HG02678 (cell line): ENCODE data around the gene EPS8.

Experiments
- ATAC-seq: cut with Tn5 transposase; IDR thresholded peaks from one replicate; pipeline ENCODE4 v1.9.1; 2021; ENCODE audit warnings: mild to moderate bottlenecking, moderate library complexity; ENCODE audit not compliant: unreplicated experiment

EPS8 gene

DNA sequence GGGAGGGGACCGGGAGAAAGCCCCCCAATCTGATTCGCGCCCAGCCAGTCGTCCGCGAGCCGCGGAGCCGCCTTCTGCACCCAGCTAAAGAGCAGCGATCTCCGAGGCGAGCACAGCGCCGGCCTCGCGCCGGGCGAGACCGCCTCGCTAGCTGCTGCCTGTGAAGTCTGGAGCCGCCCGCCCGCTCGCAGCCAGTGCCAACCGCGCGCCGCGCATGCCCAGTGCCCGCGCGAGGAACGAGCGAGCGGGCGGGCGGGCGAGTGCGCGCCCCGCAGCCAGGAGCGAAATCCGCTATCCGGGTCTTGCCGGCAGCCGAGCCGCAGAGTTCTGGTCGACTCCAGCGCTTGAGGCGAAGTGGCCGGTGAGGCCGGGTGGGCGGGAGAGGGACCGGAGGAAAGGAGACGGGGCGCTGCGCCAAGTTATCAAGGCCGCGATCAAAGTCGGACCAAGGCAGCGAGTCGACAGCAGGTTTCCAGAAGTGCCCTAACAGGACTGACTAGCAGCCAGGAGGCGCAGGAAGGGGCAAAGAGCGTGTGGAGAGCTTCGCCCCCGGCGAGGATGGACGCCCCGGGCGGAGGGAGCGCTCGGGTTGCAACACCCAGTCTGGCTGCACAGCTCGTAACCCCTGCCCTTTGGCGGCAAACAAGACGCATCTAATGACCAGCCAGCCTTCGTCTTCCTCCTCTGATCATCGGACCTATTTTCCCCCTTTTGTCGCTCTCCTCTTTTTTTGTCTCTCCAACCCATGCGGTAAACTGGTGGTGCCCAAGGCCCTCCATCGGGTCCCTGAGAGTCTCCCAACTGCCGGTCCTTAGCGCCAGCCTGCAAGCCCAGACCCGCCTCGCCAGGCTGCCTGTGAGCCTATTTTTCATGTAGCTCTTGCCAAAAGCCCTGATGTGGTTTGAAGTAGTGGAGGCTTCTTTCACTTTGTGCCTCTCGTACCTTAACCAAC is at the start of gene EPS8:
Gene EPS8, minus strand, starts transcription at position 169 of the 952 bp plus-strand sequence. CDS start 106,437 bp downstream, outside the sequence.
- peak; percentile 87 for ATAC-seq

GRCh38 chr12:15837141-15837790 is 48.1 kb upstream of the EPS8 start:
- ATAC-seq, result no peak

DNA sequence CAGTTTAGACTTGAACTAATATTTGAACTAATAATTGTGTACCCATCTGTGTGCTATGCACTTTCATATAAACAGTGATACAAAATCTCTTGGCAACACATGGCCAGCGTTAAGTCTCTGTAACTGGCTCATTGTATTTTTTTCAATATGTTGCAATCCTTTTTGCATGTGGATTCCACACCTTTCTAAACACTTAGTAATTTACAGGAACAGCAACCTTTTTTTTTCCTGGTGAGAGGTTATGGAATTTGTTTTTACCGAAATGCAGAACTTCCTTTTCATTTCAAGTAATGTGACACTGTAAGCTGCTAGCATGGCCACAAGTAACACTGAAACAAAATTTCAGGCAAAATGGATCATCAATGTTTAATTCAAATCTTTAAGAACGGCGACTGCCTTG is 45.4 kb upstream of the EPS8 start:
- no peak for ATAC-seq

GRCh38 chr12:15831315-15831978 is 42.3 kb upstream of the EPS8 start:
- no peak for ATAC-seq

GRCh38 chr12:15830538-15830937 is 41.4 kb upstream of the EPS8 start:
- ATAC-seq, result no peak

DNA sequence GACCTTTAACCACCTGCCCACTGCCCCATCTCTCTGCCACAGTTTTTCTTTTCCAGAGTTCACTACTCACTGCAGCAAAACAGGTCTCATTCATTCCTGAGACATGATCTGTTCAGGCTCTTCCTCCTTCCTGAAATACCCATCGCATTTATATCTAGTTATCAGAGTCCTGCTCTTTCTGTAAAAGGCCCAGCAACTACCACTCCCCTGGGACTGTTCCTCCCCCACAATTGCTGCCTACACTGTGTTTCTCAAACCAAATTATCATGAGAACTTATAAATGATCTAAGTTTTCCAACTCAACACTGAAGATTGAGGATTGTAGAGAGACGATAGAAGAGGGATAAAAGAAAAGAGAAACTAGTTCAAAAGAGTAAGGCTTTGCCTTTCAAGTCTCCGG is 40.8 kb upstream of the EPS8 start:
- no peak for ATAC-seq

DNA sequence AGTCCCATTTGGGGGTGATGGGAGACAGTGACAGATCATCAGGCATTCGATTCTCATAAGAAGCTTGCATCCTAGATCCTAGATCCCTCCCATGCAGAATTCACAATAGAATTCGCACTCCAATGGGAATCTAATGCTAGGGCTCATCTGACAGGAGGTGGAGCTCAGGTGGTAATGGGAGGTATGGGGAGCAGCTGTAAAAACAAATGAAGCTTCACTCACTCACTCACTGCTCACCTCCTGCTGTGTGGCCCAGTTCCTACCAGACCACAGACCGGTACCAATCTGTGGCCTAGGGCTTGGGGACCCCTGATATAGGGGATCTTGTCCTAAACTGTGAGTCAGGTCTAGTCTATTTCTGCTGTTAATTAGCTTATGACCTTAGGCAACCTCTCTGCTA is 40.1 kb upstream of the EPS8 start:
- ATAC-seq, result no peak

DNA sequence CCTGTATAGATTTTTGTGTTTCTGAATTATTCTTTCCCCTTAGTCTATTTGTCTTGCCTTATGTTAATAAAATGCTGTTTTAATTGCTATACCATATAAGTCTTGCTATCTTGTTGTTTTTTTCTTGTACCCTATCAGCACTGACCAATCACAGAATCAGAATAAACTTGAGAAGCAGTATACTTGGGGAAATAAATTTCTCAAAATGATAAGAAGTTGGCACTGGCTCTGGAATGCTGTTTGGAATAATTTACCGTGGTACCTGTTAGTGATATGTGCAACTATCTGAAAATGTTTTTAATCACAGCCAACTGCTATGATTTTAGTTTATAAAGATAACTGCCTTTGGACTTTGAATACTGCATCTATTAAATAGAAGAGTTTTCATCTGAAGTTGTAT is 37.9 kb upstream of the EPS8 start:
- ATAC-seq, result no peak

GRCh38 chr12:15824516-15824915 is 35.3 kb upstream of the EPS8 start:
- ATAC-seq, result no peak

GRCh38 chr12:15823360-15824128 is 34.4 kb upstream of the EPS8 start:
- ATAC-seq, result no peak

DNA sequence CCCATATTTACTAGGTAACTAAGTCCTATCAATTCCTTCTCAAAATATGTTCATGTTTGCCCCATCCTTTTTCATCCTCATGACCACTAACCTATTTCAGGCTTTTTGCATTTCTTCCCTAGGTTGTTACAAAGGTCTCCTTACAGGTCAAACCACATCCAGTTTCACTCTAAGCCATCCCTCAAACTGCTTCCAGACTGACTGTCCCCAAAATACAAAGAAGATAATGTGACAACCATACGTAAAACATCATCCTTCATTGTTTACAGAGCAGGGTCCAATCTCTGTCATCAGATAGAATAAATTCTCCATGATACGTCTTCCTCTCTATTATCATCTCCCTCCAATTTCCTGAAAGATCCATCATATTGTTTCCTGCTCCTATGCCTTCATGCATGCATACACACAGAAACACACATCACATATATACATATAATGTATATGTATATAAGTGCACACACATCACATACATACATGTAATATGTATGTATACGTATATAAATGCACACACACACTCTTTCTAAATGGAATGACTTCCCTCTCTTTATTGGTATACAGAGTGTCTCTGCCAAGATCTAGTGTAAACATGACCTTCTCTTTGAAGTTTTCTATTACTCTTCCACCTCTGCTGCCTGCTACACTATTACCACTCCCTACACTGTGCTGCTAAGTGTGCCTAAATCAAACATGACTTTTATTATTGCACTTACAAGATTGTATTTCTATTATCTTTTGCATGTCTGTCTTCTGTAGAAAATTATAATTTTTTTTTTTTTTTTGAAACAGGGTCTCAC is 30.7 kb upstream of the EPS8 start:
- no peak for ATAC-seq

- no peak for ATAC-seq
Measured at GRCh38 chr12:15818418-15818817, 29.2 kb upstream of the EPS8 start.

DNA sequence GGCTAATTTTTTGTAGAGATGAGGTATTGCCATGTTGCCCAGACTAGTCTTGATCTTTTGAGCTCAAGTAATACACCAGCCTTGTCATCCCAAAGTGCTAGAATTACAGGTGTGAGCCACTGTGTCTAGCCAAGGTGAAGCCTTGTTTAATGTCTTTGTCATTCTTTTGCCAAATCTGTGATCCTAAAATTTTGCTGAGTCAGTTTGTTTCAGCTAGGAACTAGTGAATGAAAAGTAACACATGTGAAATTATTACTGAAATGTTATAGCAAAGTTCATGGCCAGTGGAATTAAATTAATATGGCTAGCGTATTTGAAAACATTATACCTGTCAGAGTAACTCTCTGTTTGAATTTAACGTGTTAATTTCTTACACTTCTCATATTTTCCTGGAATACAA is 26.5 kb upstream of the EPS8 start:
- ATAC-seq, result no peak

GRCh38 chr12:15811214-15812127 is 22.3 kb upstream of the EPS8 start:
- ATAC-seq, result no peak

DNA sequence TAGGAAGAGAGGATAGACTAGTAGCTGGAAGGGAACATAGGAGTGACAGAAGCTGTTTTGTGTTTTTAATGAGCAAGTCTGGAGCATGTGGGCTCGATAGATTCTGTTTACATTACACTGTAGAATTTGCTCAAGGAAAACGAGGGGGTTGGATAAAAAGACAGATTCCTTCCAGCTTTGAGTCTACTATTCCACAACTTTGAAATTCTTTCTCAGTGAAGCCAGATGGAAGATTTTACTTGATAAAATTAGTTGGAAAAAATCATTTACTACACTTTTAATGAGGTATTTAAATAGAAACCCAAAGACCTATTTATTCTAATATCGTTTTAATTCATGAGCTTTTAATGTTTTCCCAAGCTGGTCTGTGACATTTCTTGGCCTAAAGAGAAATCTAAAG is 19.5 kb upstream of the EPS8 start:
- no peak for ATAC-seq

GRCh38 chr12:15808250-15808649 is 19.1 kb upstream of the EPS8 start:
- no peak for ATAC-seq

- no peak for ATAC-seq
Measured at GRCh38 chr12:15806826-15807225, 17.6 kb upstream of the EPS8 start.

DNA sequence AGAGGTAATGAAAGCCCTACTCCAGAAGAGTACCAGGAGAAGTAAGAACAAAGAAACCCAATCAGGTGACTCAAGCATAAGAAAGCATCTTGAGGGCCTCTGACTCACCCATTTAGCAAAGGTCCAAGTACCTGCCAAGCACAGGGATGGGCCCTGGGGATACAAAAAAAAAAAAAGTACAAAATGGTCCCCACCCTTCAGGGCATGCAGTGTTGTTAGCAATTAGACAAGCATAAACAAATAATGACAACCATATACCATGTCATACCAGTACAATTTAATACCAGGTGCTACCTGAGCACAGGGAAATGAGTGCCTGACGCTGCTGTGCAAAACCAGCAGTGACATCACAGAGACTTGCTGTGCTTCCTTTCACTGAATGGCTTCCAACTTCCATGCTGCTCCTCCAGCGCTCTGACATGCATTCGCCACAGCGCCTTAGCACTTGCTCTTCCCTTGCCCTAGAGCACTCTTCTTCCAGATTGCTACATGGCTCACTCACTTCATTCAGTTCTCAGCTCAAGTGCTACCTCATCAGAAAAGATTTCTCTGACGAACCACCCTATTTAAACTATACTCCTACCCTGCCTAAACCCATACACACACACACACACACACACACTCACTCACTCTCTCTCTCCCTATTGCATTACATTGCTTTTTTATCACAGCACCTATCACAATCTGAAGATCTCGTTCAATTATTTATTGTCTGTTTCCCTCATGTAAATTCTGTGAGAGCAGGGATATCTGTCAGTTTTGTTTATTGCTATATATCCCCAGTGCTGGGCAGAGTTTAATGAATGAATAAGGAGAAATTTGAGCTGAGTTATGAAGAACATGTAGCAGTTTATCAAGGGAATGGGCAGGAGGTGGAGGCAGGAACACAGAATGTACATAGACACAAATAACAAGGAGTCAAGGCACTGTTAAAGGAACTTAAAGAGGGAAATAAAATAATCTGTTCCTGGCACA is 12.9 kb upstream of the EPS8 start:
- ATAC-seq, result no peak
